ENCODE data around the gene WDR64. TPM values are rescaled to one million over a fixed set of nuclear protein-coding genes. Genes with fewer than 3 reads are reported as not detected.
"Not testable (repeated sequence)": the region's sequence is repeated elsewhere in the genome, so short reads cannot be mapped to it uniquely, and the experiment has no call there.

WDR64 gene
- total RNA-seq, 1 experiment from 2014 or later = not detected

GRCh38 chr1:241698177-241698576, 46.1 kb downstream of the WDR64 start:
- DNase-seq (ENCODE audit: low spot score) = no peak

GRCh38 chr1:241701483-241702295, 49.6 kb downstream of the WDR64 start:
- DNase-seq (ENCODE audit: low spot score) = no peak

- no peak for DNase-seq (ENCODE audit: low spot score)
Measured at GRCh38 chr1:241702442-241703373, 50.6 kb downstream of the WDR64 start.

- not testable (repeated sequence) for DNase-seq (ENCODE audit: low spot score)
Measured at GRCh38 chr1:241703739-241704138, 51.7 kb downstream of the WDR64 start.

GRCh38 chr1:241706257-241706656, 54.2 kb downstream of the WDR64 start:
- DNase-seq (ENCODE audit: low spot score) = no peak

GRCh38 chr1:241706967-241707366, 54.9 kb downstream of the WDR64 start:
- no peak for DNase-seq (ENCODE audit: low spot score)

GRCh38 chr1:241707442-241707841, 55.4 kb downstream of the WDR64 start:
- DNase-seq (ENCODE audit: low spot score) = no peak

GRCh38 chr1:241711326-241711725, 59.2 kb downstream of the WDR64 start:
- no peak for DNase-seq (ENCODE audit: low spot score)

GRCh38 chr1:241713316-241713715, 61.2 kb downstream of the WDR64 start:
- no peak for DNase-seq (ENCODE audit: low spot score)

- no peak for DNase-seq (ENCODE audit: low spot score)
Measured at GRCh38 chr1:241714321-241715218, 62.5 kb downstream of the WDR64 start.

GRCh38 chr1:241715435-241715834, 63.4 kb downstream of the WDR64 start:
- no peak for DNase-seq (ENCODE audit: low spot score)

- DNase-seq (ENCODE audit: low spot score) = no peak
Measured at GRCh38 chr1:241715956-241716355, 63.9 kb downstream of the WDR64 start.

GRCh38 chr1:241716915-241717656, 65.0 kb downstream of the WDR64 start:
- no peak for DNase-seq (ENCODE audit: low spot score)

GRCh38 chr1:241717975-241718374, 65.9 kb downstream of the WDR64 start:
- DNase-seq (ENCODE audit: low spot score) = no peak

- no peak for DNase-seq (ENCODE audit: low spot score)
Measured at GRCh38 chr1:241721011-241721410, 68.9 kb downstream of the WDR64 start.

GRCh38 chr1:241722947-241723346, 70.9 kb downstream of the WDR64 start:
- no peak for DNase-seq (ENCODE audit: low spot score)

- DNase-seq (ENCODE audit: low spot score) = no peak
Measured at GRCh38 chr1:241724741-241725356, 72.8 kb downstream of the WDR64 start.

GRCh38 chr1:241730031-241730430, 78.0 kb downstream of the WDR64 start:
- no peak for DNase-seq (ENCODE audit: low spot score)

GRCh38 chr1:241733899-241734298, 81.8 kb downstream of the WDR64 start:
- no peak for DNase-seq (ENCODE audit: low spot score)

GRCh38 chr1:241734533-241734932, 82.5 kb downstream of the WDR64 start:
- no peak for DNase-seq (ENCODE audit: low spot score)

Measured in HT-29 (cell line).